IMR-90 (cell line): ENCODE results near the gene CYP24A1. TPM values are rescaled to one million over a fixed set of nuclear protein-coding genes. Genes with fewer than 3 reads are reported as not detected.

Experiments
- ATAC-seq: fragments of 200-7000 bp; cut with Tn5 transposase; 2 replicates; pipeline ENCODE4 v1.9.1; 2020; ENCODE audit warnings: low read depth, mild to moderate bottlenecking, moderate library complexity
- BruUV-seq: library from RNA; stranded (reverse); fragments of 400-500 nt; replicated peaks from 2 replicates; lab custom pipeline; 2021; lab: Mats Ljungman, UMichigan
- CTCF ChIA-PET: fragments of 300-600 bp; formaldehyde crosslinking; extraction: SDS; loops from one replicate; lab custom pipeline; 2021; ENCODE audit warnings: antibody characterized with exemption; lab: Yijun Ruan, JAX
- POLR2A ChIA-PET: fragments of 300-600 bp; sonication (Branson Sonifier 250); formaldehyde crosslinking; loops from one replicate; lab custom pipeline; 2022; ENCODE audit warnings: antibody characterized with exemption; ENCODE audit not compliant: unreplicated experiment; lab: Charles Lee
- DNase-seq: peaks from one replicate; pipeline ENCODE4 v3.0.0; 2013
- H2AFZ ChIP-seq: replicated peaks from 2 replicates; pipeline ENCODE3; 2013; ENCODE audit warnings: low read length, mild to moderate bottlenecking; ENCODE audit not compliant: poor library complexity
- H2AK5ac ChIP-seq: 2 replicates; pipeline ENCODE4 v1.6.1; 2013; ENCODE audit warnings: low read depth, low read length, inconsistent platforms
- H2AK9ac ChIP-seq: replicated peaks from 2 replicates; pipeline ENCODE3; 2013; ENCODE audit warnings: mild to moderate bottlenecking, low read depth, low read length, moderate library complexity; ENCODE audit not compliant: poor library complexity
- H2BK120ac ChIP-seq: 2 replicates; pipeline ENCODE4 v1.6.1; 2013; ENCODE audit warnings: low read depth, low read length, inconsistent platforms
- H2BK15ac ChIP-seq: 3 replicates; pipeline ENCODE4 v1.6.1; 2013; ENCODE audit warnings: low read depth, low read length, inconsistent platforms
- H2BK20ac ChIP-seq: 2 replicates; pipeline ENCODE4 v1.6.1; 2013; ENCODE audit warnings: low read depth, mild to moderate bottlenecking, inconsistent platforms, low read length, moderate library complexity
- H2BK5ac ChIP-seq: 2 replicates; pipeline ENCODE4 v1.6.1; 2013; ENCODE audit warnings: mild to moderate bottlenecking, low read depth, low read length, inconsistent platforms; ENCODE audit not compliant: poor library complexity, severe bottlenecking
- H3K14ac ChIP-seq: replicated peaks from 2 replicates; pipeline ENCODE4 v1.6.1; 2013; ENCODE audit warnings: low read depth, low read length, inconsistent platforms
- H3K18ac ChIP-seq: 2 replicates; pipeline ENCODE4 v1.6.1; 2013; ENCODE audit warnings: low read depth, low read length, control low read depth
- H3K23ac ChIP-seq: 2 replicates; pipeline ENCODE4 v1.6.1; 2013; ENCODE audit warnings: low read depth, low read length, inconsistent platforms
- H3K27ac ChIP-seq: 2 replicates; pipeline ENCODE4 v1.5.1; 2013; ENCODE audit warnings: mild to moderate bottlenecking, control low read depth, low read length; ENCODE audit not compliant: insufficient read depth
- H3K27me3 ChIP-seq: 2 replicates; pipeline ENCODE4 v1.6.1; 2013; ENCODE audit warnings: low read length; ENCODE audit not compliant: control insufficient read depth, insufficient read depth
- H3K36me3 ChIP-seq: 2 replicates; pipeline ENCODE4 v1.6.1; 2013; ENCODE audit warnings: low read length, mixed read lengths; ENCODE audit not compliant: control insufficient read depth, insufficient read depth
- H3K4ac ChIP-seq: 2 replicates; pipeline ENCODE4 v1.6.1; 2013; ENCODE audit warnings: low read depth, low read length, inconsistent platforms
- H3K4me1 ChIP-seq: 2 replicates; pipeline ENCODE4 v1.6.1; 2013; ENCODE audit warnings: low read length, mixed read lengths; ENCODE audit not compliant: control insufficient read depth, insufficient read depth
- H3K4me2 ChIP-seq: 2 replicates; pipeline ENCODE4 v1.6.1; 2013; ENCODE audit warnings: low read depth, mild to moderate bottlenecking, control low read depth, low read length, moderate library complexity
- H3K4me3 ChIP-seq: 2 replicates; pipeline ENCODE4 v1.5.1; 2013; ENCODE audit warnings: low read depth, mild to moderate bottlenecking, control low read depth, low read length, moderate library complexity; ENCODE audit not compliant: insufficient read depth
- H3K56ac ChIP-seq: 2 replicates; pipeline ENCODE4 v1.6.1; 2013; ENCODE audit warnings: low read length, inconsistent platforms; ENCODE audit not compliant: insufficient read depth; ENCODE audit errors: extremely low read depth
- H3K79me1 ChIP-seq, 2 experiments: 2 replicates each; pipeline ENCODE4 v1.6.1; 2013; ENCODE audit warnings: low read length in 2 of 2, inconsistent platforms in 1 of 2, low read depth in 1 of 2
- H3K9ac ChIP-seq: 2 replicates; pipeline ENCODE4 v1.6.1; 2013; ENCODE audit warnings: low read depth, low read length, control low read depth
- H3K9me1 ChIP-seq: 2 replicates; pipeline ENCODE4 v1.6.1; 2013; ENCODE audit warnings: low read length, inconsistent platforms; ENCODE audit not compliant: insufficient read depth
- H3K9me3 ChIP-seq: 2 replicates; pipeline ENCODE4 v1.6.1; 2013; ENCODE audit warnings: low read length; ENCODE audit not compliant: control insufficient read depth, insufficient read depth
- H4K20me1 ChIP-seq: 2 replicates; pipeline ENCODE4 v1.6.1; 2013; ENCODE audit warnings: low read length, inconsistent platforms; ENCODE audit not compliant: insufficient read depth
- H4K5ac ChIP-seq: 2 replicates; pipeline ENCODE4 v1.6.1; 2013; ENCODE audit warnings: mild to moderate bottlenecking, low read depth, low read length, control low read depth
- H4K8ac ChIP-seq, 2 experiments: 2 replicates each; pipeline ENCODE4 v1.6.1; 2013; ENCODE audit warnings: low read depth in 2 of 2, low read length in 2 of 2, control low read depth in 1 of 2, inconsistent platforms in 1 of 2
- H4K91ac ChIP-seq: 2 replicates; pipeline ENCODE4 v1.6.1; 2013; ENCODE audit warnings: low read depth, low read length, inconsistent platforms; ENCODE audit not compliant: insufficient read depth
- CEBPB ChIP-seq: IDR thresholded peaks from 2 replicates; pipeline ENCODE4 v1.6.1; 2012; ENCODE audit warnings: low read depth, low read length, improper control_type of control experiment
- ELK1 ChIP-seq: fragments of 150-350 bp; IDR thresholded peaks from 2 replicates; pipeline ENCODE4 v1.6.1; 2016; ENCODE audit warnings: low read depth, mild to moderate bottlenecking, low read length, moderate library complexity, borderline replicate concordance
- FOS ChIP-seq: fragments of 150-350 bp; IDR thresholded peaks from 2 replicates; pipeline ENCODE4 v1.6.1; 2016; ENCODE audit warnings: low read depth, low read length
- MAFK ChIP-seq: IDR thresholded peaks from 2 replicates; pipeline ENCODE4 v1.6.1; 2012; ENCODE audit warnings: low read depth, low read length, improper control_type of control experiment
- MAZ ChIP-seq: IDR thresholded peaks from 2 replicates; pipeline ENCODE4 v1.6.1; 2012; ENCODE audit warnings: low read depth, mild to moderate bottlenecking, low read length, improper control_type of control experiment, moderate library complexity, borderline replicate concordance
- MXI1 ChIP-seq: IDR thresholded peaks from 2 replicates; pipeline ENCODE4 v1.6.1; 2012; ENCODE audit warnings: low read depth, mild to moderate bottlenecking, low read length, moderate library complexity, borderline replicate concordance
- NFE2L2 ChIP-seq: fragments of 150-350 bp; IDR thresholded peaks from 2 replicates; pipeline ENCODE4 v1.6.1; 2016; ENCODE audit warnings: low read depth, mild to moderate bottlenecking, low read length
- POLR2A ChIP-seq: IDR thresholded peaks from 2 replicates; pipeline ENCODE4 v1.6.1; 2012; ENCODE audit warnings: mild to moderate bottlenecking, low read depth, low read length
- RAD21 ChIP-seq: IDR thresholded peaks from 2 replicates; pipeline ENCODE4 v1.6.1; 2012; ENCODE audit warnings: low read length, improper control_type of control experiment
- RFX5 ChIP-seq: IDR thresholded peaks from 2 replicates; pipeline ENCODE4 v1.8.0; 2012; ENCODE audit warnings: low read depth, mild to moderate bottlenecking, low read length, moderate library complexity
- SMC3 ChIP-seq: fragments of 150-350 bp; IDR thresholded peaks from 2 replicates; pipeline ENCODE4 v1.6.1; 2016; ENCODE audit warnings: low read depth, mild to moderate bottlenecking, antibody characterized with exemption, low read length, moderate library complexity
- WGBS, 2 experiments: methylation state at CpG; one replicate each; pipeline versions ENCODE4 v1.1.5 to v1.1.7; 2013; ENCODE audit warnings: missing lambda C conversion rate in 2 of 2; ENCODE audit not compliant: insufficient read length in 1 of 2; ENCODE audit errors: extremely low coverage in 2 of 2; 5-methylcytosine and 5-hydroxymethylcytosine counted together
- dilution Hi-C: fragments of 300-500 bp; cut with HindIII; formaldehyde crosslinking; loops from one replicate; pipeline ENCODE4 v1.14.3; 2018; ENCODE audit warnings: low sequenced_read_pairs; ENCODE audit not compliant: unreplicated experiment
- in situ Hi-C: fragments of 300-500 bp; cut with MboI; formaldehyde crosslinking; loops from 3 replicates; pipeline ENCODE4 v1.14.3; 2019; ENCODE audit warnings: low sequenced_read_pairs, inconsistent platforms, mixed read lengths
- intact Hi-C: fragments of 100-400 bp; cut with micrococcal nuclease; formaldehyde crosslinking; loops from 2 replicates; pipeline ENCODE4 v1.10.0; 2022
- polyA plus RNA-seq, 3 experiments: library from polyadenylated mRNA; depleted of rRNA; stranded (reverse); fragments of >200 nt; gene quantifications; 2 replicates each; pipeline ENCODE4 v1.2.3, GENCODE V29; 2012; ENCODE audit warnings: low replicate concordance in 1 of 3
- total RNA-seq: library from RNA; depleted of rRNA; stranded (reverse); fragments of >200 nt; gene quantifications from 2 replicates; pipeline ENCODE4 v1.2.3, GENCODE V29; 2012
- TF ChIP-seq, protein P1 (sequence below): fragments of 150-350 bp; IDR thresholded peaks from 2 replicates; pipeline ENCODE4 v1.6.1; 2017; ENCODE audit warnings: mild to moderate bottlenecking, antibody characterized with exemption, low read length, low read depth
- TF ChIP-seq, protein P2 (sequence below): conservative IDR thresholded peaks from 2 replicates; pipeline ENCODE4 v1.5.1; 2012; ENCODE audit warnings: mild to moderate bottlenecking, low read depth, low read length, improper control_type of control experiment

The CYP24A1 gene
- total and polyA plus RNA-seq, 2 of the 4 experiments (the other 2 are of a cell fraction) = not detected

GRCh38 chr20:54207743-54208547 is 34.2 kb upstream of the CYP24A1 start, which contains the start of gene PFDN4:
Gene PFDN4, plus strand, starts transcription at chr20:54208087. Its CDS starts 14 bp downstream, at chr20:54208101.
- peak within 1 kb of the TSS; percentile 100 for H2BK5ac ChIP-seq
- peaks cover 31% of the 10 kb centered on the region; the same call in 1 of the 2 replicates for H4K20me1 ChIP-seq
- H2AFZ ChIP-seq = peak within 1 kb of the TSS; percentile 100
- H3K27me3 ChIP-seq = peaks cover 1% of the 10 kb centered on the region; the same call in 1 of the 2 replicates
- H4K8ac ChIP-seq = peak within 1 kb of the TSS; percentile 96 to 100
- H3K9me3 ChIP-seq = no peaks in the 10 kb centered on the region
- H4K91ac ChIP-seq = peak within 1 kb of the TSS; percentile 100
- dilution Hi-C loops = no loop called here
- peak; percentile 94 for ATAC-seq
- H3K27ac ChIP-seq = peak within 1 kb of the TSS; percentile 100
- peak within 1 kb of the TSS; percentile 100 for H3K4ac ChIP-seq
- H2BK20ac ChIP-seq = peak within 1 kb of the TSS; percentile 100
- peak within 1 kb of the TSS; percentile 100 for H3K14ac ChIP-seq
- peak within 1 kb of the TSS; percentile 95 for H2AK9ac ChIP-seq
- H3K9me1 ChIP-seq = peaks cover 3% of the 10 kb centered on the region; the same call in 1 of the 2 replicates
- peak within 1 kb of the TSS; percentile 79 for H3K4me3 ChIP-seq
- H3K9ac ChIP-seq = peak within 1 kb of the TSS; percentile 100
- H2AK5ac ChIP-seq = peak within 1 kb of the TSS; percentile 81; the same call in 1 of the 2 replicates
- H2BK120ac ChIP-seq = peak within 1 kb of the TSS; percentile 100
- POLR2A ChIA-PET = no interaction called here
- peak within 1 kb of the TSS; percentile 99 for H2BK15ac ChIP-seq
- CTCF ChIA-PET = interaction anchor here (0.6 to 1.5 kb wide), 5 partner anchors 11 to 598 kb away, joined by 3 to 6 read pairs (median 4); no protein-coding TSS in a partner anchor
- H4K5ac ChIP-seq = peak within 1 kb of the TSS; percentile 100
- peaks cover 2% of the 10 kb centered on the region; the same call in 1 of the 2 replicates for H3K36me3 ChIP-seq
- BruUV-seq = no TSS peak
- H3K79me1 ChIP-seq = peaks cover 22 to 40% of the 10 kb centered on the region in 2 experiments
- peaks cover 5% of the 10 kb centered on the region for H3K4me1 ChIP-seq
- peak; percentile 79 for DNase-seq
- intact Hi-C loops = loop anchor here (2.0 kb wide), 1 partner anchor 75 kb away; no protein-coding TSS in a partner anchor
- peak within 1 kb of the TSS; percentile 83 for H3K4me2 ChIP-seq
- H3K18ac ChIP-seq = peak within 1 kb of the TSS; percentile 100
- peak within 1 kb of the TSS; percentile 100 for H3K56ac ChIP-seq
- H3K23ac ChIP-seq = peak within 1 kb of the TSS; percentile 99
- in situ Hi-C loops = loop anchor here (10.0 kb wide), 1 partner anchor 633 kb away; no protein-coding TSS in a partner anchor
- WGBS, 2 experiments = 0% methylated on average over 34 of the region's 76 CpGs; no CpG with 5 or more reads in 1 of the 2 experiments
- TF ChIP-seq, protein P1, sequence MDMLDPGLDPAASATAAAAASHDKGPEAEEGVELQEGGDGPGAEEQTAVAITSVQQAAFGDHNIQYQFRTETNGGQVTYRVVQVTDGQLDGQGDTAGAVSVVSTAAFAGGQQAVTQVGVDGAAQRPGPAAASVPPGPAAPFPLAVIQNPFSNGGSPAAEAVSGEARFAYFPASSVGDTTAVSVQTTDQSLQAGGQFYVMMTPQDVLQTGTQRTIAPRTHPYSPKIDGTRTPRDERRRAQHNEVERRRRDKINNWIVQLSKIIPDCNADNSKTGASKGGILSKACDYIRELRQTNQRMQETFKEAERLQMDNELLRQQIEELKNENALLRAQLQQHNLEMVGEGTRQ = no peak
- peak; percentile 63; the same call in 1 of the 2 replicates for TF ChIP-seq MAZ
- peak; percentile 50; the same call in 1 of the 2 replicates for TF ChIP-seq POLR2A
- no peak for TF ChIP-seq CEBPB
- TF ChIP-seq, protein P2, sequence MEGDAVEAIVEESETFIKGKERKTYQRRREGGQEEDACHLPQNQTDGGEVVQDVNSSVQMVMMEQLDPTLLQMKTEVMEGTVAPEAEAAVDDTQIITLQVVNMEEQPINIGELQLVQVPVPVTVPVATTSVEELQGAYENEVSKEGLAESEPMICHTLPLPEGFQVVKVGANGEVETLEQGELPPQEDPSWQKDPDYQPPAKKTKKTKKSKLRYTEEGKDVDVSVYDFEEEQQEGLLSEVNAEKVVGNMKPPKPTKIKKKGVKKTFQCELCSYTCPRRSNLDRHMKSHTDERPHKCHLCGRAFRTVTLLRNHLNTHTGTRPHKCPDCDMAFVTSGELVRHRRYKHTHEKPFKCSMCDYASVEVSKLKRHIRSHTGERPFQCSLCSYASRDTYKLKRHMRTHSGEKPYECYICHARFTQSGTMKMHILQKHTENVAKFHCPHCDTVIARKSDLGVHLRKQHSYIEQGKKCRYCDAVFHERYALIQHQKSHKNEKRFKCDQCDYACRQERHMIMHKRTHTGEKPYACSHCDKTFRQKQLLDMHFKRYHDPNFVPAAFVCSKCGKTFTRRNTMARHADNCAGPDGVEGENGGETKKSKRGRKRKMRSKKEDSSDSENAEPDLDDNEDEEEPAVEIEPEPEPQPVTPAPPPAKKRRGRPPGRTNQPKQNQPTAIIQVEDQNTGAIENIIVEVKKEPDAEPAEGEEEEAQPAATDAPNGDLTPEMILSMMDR = peak; percentile 89
- TF ChIP-seq FOS = no peak
- TF ChIP-seq NFE2L2 = peak; percentile 5; the same call in 1 of the 2 replicates
- no peak for TF ChIP-seq MAFK
- TF ChIP-seq RAD21 = peak; percentile 44
- TF ChIP-seq SMC3 = peak; percentile 48
- no peak for TF ChIP-seq ELK1
- TF ChIP-seq RFX5 = no peak
- peak; percentile 42; the same call in 1 of the 2 replicates for TF ChIP-seq MXI1
